Astrocyte (in vitro differentiated cells and primary cell): ENCODE data around the gene PARP4. TPM values are rescaled to one million over a fixed set of nuclear protein-coding genes. Genes with fewer than 3 reads are reported as not detected.
"Not testable (repeated sequence)": the region's sequence is repeated elsewhere in the genome, so short reads cannot be mapped to it uniquely, and the experiment has no call there.

Experiments
- DNase-seq: peaks from one replicate; pipeline ENCODE4 v3.0.0-alpha.2; 2010; ENCODE audit warnings: low read depth
- FAIRE-seq: peaks from 2 replicates; lab custom pipeline; 2011; peaks lifted over from hg19 to GRCh38; lab: Jason Lieb, UNC
- H2AFZ ChIP-seq: 2 replicates; pipeline ENCODE4 v1.6.0; 2012; ENCODE audit warnings: low read depth, low read length, inconsistent platforms
- H3K27ac ChIP-seq: 2 replicates; pipeline ENCODE4 v1.5.1; 2011; ENCODE audit warnings: low read depth, low read length, inconsistent platforms
- H3K27me3 ChIP-seq: 2 replicates; pipeline ENCODE4 v1.6.0; 2011; ENCODE audit warnings: low read length, inconsistent platforms; ENCODE audit not compliant: insufficient read depth
- H3K36me3 ChIP-seq: 2 replicates; pipeline ENCODE4 v1.5.1; 2011; ENCODE audit warnings: low read length, inconsistent platforms; ENCODE audit not compliant: insufficient read depth
- H3K4me1 ChIP-seq: 2 replicates; pipeline ENCODE4 v1.5.1; 2011; ENCODE audit warnings: low read length, inconsistent platforms; ENCODE audit not compliant: insufficient read depth
- H3K4me2 ChIP-seq: 2 replicates; pipeline ENCODE4 v1.6.0; 2012; ENCODE audit warnings: low read length, inconsistent platforms
- H3K4me3 ChIP-seq: 2 replicates; pipeline ENCODE4 v1.5.1; 2011; ENCODE audit warnings: low read depth, mild to moderate bottlenecking, low read length, inconsistent platforms; ENCODE audit not compliant: insufficient read depth
- H3K79me2 ChIP-seq: 2 replicates; pipeline ENCODE4 v1.6.0; 2012; ENCODE audit warnings: mild to moderate bottlenecking, low read length, inconsistent platforms; ENCODE audit not compliant: insufficient read depth
- H3K9ac ChIP-seq: 2 replicates; pipeline ENCODE4 v1.6.0; 2012; ENCODE audit warnings: mild to moderate bottlenecking, low read length, inconsistent platforms
- H3K9me3 ChIP-seq: 2 replicates; pipeline ENCODE4 v1.5.1; 2012; ENCODE audit warnings: low read depth, mild to moderate bottlenecking, low read length, inconsistent platforms; ENCODE audit not compliant: insufficient read depth
- H4K20me1 ChIP-seq: 2 replicates; pipeline ENCODE4 v1.6.0; 2012; ENCODE audit warnings: low read length, inconsistent platforms; ENCODE audit not compliant: insufficient read depth
- H3K27ac Mint-ChIP-seq: one replicate; pipeline ENCODE4 v1.8.0; 2021; ENCODE audit warnings: mild to moderate bottlenecking, mixed read lengths; ENCODE audit not compliant: unreplicated experiment
- H3K27me3 Mint-ChIP-seq: one replicate; pipeline ENCODE4 v1.8.0; 2021; ENCODE audit warnings: low read depth, mixed read lengths; ENCODE audit not compliant: unreplicated experiment
- H3K36me3 Mint-ChIP-seq: one replicate; pipeline ENCODE4 v1.8.0; 2021; ENCODE audit warnings: low read depth, mixed read lengths; ENCODE audit not compliant: unreplicated experiment
- H3K4me1 Mint-ChIP-seq: one replicate; pipeline ENCODE4 v1.8.0; 2021; ENCODE audit warnings: low read depth, mixed read lengths; ENCODE audit not compliant: unreplicated experiment
- H3K4me3 Mint-ChIP-seq: one replicate; pipeline ENCODE4 v1.8.0; 2021; ENCODE audit warnings: mild to moderate bottlenecking, moderate library complexity, mixed read lengths; ENCODE audit not compliant: unreplicated experiment
- H3K9me3 Mint-ChIP-seq: one replicate; pipeline ENCODE4 v1.8.0; 2021; ENCODE audit warnings: mild to moderate bottlenecking, mixed read lengths; ENCODE audit not compliant: unreplicated experiment
- CTCF ChIP-seq: IDR thresholded peaks from 2 replicates; pipeline ENCODE4 v1.5.1; 2011; ENCODE audit warnings: low read depth, mild to moderate bottlenecking, inconsistent platforms, low read length, moderate library complexity; ENCODE audit not compliant: insufficient read depth
- EZH2 ChIP-seq: IDR thresholded peaks from 2 replicates; pipeline ENCODE4 v1.6.1; 2012; ENCODE audit warnings: mild to moderate bottlenecking, low read length, inconsistent platforms; ENCODE audit not compliant: insufficient read depth
- total RNA-seq: library from RNA; stranded (reverse); gene quantifications from 2 replicates; pipeline ENCODE4 v1.2.1, GENCODE V29; 2021

The PARP4 gene
- total RNA-seq, 1 donor from 2014 or later, result 59.1 TPM

- no peak for FAIRE-seq
- peaks cover under 1% of the 10 kb centered on the region for H3K4me1 Mint-ChIP-seq
- H3K4me3 ChIP-seq, result no peak overlapping the region
These were observed 125.5 kb downstream of the PARP4 start for GRCh38 chr13:24386816-24387708.

GRCh38 chr13:24385902-24386301 lies 126.7 kb downstream of the PARP4 start:
- no peaks in the 10 kb centered on the region for H3K9me3 ChIP-seq
- Mint-ChIP-seq H3K4me3 (no peak overlapping the region), H3K27ac (no peak overlapping the region), H3K27me3 (peaks cover 16% of the 10 kb centered on the region), H3K36me3 (no peaks in the 10 kb centered on the region), H3K9me3 (peaks cover 2% of the 10 kb centered on the region), H3K4me1 (peaks cover 4% of the 10 kb centered on the region)
- H3K4me1 ChIP-seq, result no peaks in the 10 kb centered on the region
- H3K4me2 ChIP-seq, result no peak overlapping the region
- no peaks in the 10 kb centered on the region for H3K27me3 ChIP-seq
- FAIRE-seq (no peak), DNase-seq (no peak)
- H2AFZ ChIP-seq, result no peak overlapping the region
- H3K27ac ChIP-seq, result no peak overlapping the region
- H3K9ac ChIP-seq, result no peak overlapping the region
- no peaks in the 10 kb centered on the region for H4K20me1 ChIP-seq
- TF ChIP-seq EZH2 (no peak), CTCF (no peak)
- no peaks in the 10 kb centered on the region for H3K36me3 ChIP-seq
- H3K4me3 ChIP-seq, result no peak overlapping the region
- no peaks in the 10 kb centered on the region for H3K79me2 ChIP-seq

More at GRCh38 chr13:24386816-24387708, 125.5 kb downstream of the PARP4 start:
- no peak overlapping the region for H3K9ac ChIP-seq
- Mint-ChIP-seq H3K27me3 (peaks cover 17% of the 10 kb centered on the region), H3K9me3 (peaks cover 2% of the 10 kb centered on the region), H3K36me3 (no peaks in the 10 kb centered on the region), H3K27ac (no peak overlapping the region), H3K4me3 (no peak overlapping the region)
- no peaks in the 10 kb centered on the region for H3K36me3 ChIP-seq
- no peaks in the 10 kb centered on the region for H4K20me1 ChIP-seq
- DNase-seq, result no peak
- H2AFZ ChIP-seq, result no peak overlapping the region
- H3K9me3 ChIP-seq, result no peaks in the 10 kb centered on the region
- H3K4me1 ChIP-seq, result no peaks in the 10 kb centered on the region
- no peak overlapping the region for H3K4me2 ChIP-seq
- no peaks in the 10 kb centered on the region for H3K79me2 ChIP-seq
- no peaks in the 10 kb centered on the region for H3K27me3 ChIP-seq
- TF ChIP-seq EZH2, result no peak
- TF ChIP-seq CTCF, result no peak
- H3K27ac ChIP-seq, result no peak overlapping the region

- not testable (repeated sequence) for H3K4me2 ChIP-seq, H3K9me3 Mint-ChIP-seq, H3K27ac Mint-ChIP-seq, H3K4me1 Mint-ChIP-seq, H4K20me1 ChIP-seq, FAIRE-seq, H3K36me3 Mint-ChIP-seq, DNase-seq, H3K36me3 ChIP-seq, H2AFZ ChIP-seq, H3K9ac ChIP-seq, H3K27me3 ChIP-seq, H3K4me1 ChIP-seq, H3K4me3 ChIP-seq, H3K4me3 Mint-ChIP-seq, H3K9me3 ChIP-seq, H3K27ac ChIP-seq, H3K79me2 ChIP-seq
- H3K27me3 Mint-ChIP-seq, result peaks cover 14% of the 10 kb centered on the region
These were observed 127.6 kb downstream of the PARP4 start for GRCh38 chr13:24384946-24385345.

GRCh38 chr13:24384091-24384490 lies 128.5 kb downstream of the PARP4 start:
- H3K4me2 ChIP-seq, H3K4me3 ChIP-seq, H3K9me3 Mint-ChIP-seq, H3K36me3 ChIP-seq, H3K36me3 Mint-ChIP-seq, H3K4me3 Mint-ChIP-seq, H2AFZ ChIP-seq, H4K20me1 ChIP-seq, H3K27me3 ChIP-seq, H3K9ac ChIP-seq, H3K4me1 Mint-ChIP-seq, DNase-seq, FAIRE-seq, H3K4me1 ChIP-seq, H3K27ac Mint-ChIP-seq, H3K9me3 ChIP-seq, H3K27ac ChIP-seq, H3K79me2 ChIP-seq: not testable (repeated sequence)
- peaks cover 14% of the 10 kb centered on the region for H3K27me3 Mint-ChIP-seq
